HG03460 (cell line): ENCODE results near the gene DCP1B.

Experiments
- ATAC-seq: cut with Tn5 transposase; IDR thresholded peaks from one replicate; pipeline ENCODE4 v1.9.1; 2021; ENCODE audit not compliant: unreplicated experiment

The DCP1B gene

GRCh38 chr12:2018391-2018790 lies 14.1 kb upstream of the DCP1B start:
- no peak for ATAC-seq

GRCh38 chr12:2017546-2018337 lies 13.5 kb upstream of the DCP1B start:
- no peak for ATAC-seq

- no peak for ATAC-seq
Observed at GRCh38 chr12:2016862-2017545, 12.7 kb upstream of the DCP1B start.

- ATAC-seq = no peak
Observed at GRCh38 chr12:2014231-2014630, 10.0 kb upstream of the DCP1B start.

- no peak for ATAC-seq
Observed at GRCh38 chr12:2013527-2014223, 9.4 kb upstream of the DCP1B start.

- no peak for ATAC-seq
Observed at GRCh38 chr12:2013086-2013485, 8.8 kb upstream of the DCP1B start.

- ATAC-seq = no peak
Observed at GRCh38 chr12:2011643-2012607, 7.7 kb upstream of the DCP1B start.

GRCh38 chr12:2009623-2010022 lies 5.4 kb upstream of the DCP1B start:
- no peak for ATAC-seq

GRCh38 chr12:2008677-2009076 lies 4.4 kb upstream of the DCP1B start:
- ATAC-seq = no peak

- peak; percentile 34 for ATAC-seq
Observed at GRCh38 chr12:2003676-2004112, 563 bp downstream of the DCP1B start.

GRCh38 chr12:1995205-1995896 lies 8.9 kb downstream of the DCP1B start:
- no peak for ATAC-seq

GRCh38 chr12:1994429-1995143 lies 9.7 kb downstream of the DCP1B start:
- no peak for ATAC-seq

GRCh38 chr12:1993871-1994371 lies 10.3 kb downstream of the DCP1B start:
- no peak for ATAC-seq

- no peak for ATAC-seq
Observed at GRCh38 chr12:1993341-1993740, 10.9 kb downstream of the DCP1B start.

- no peak for ATAC-seq
Observed at GRCh38 chr12:1992732-1993131, 11.5 kb downstream of the DCP1B start.

- no peak for ATAC-seq
Observed at GRCh38 chr12:1989111-1989510, 15.1 kb downstream of the DCP1B start.

GRCh38 chr12:1984759-1985158 lies 19.5 kb downstream of the DCP1B start:
- ATAC-seq = no peak

- ATAC-seq = no peak
Observed at GRCh38 chr12:1980282-1980681, 24.0 kb downstream of the DCP1B start.
